Osteoblast (primary cell): ENCODE measurements around the gene CSRNP3. TPM values are rescaled to one million over a fixed set of nuclear protein-coding genes. Genes with fewer than 3 reads are reported as not detected.

ENCODE experiments used
- DNase-seq: peaks from one replicate; pipeline ENCODE4 v3.0.0; 2011; ENCODE audit warnings: low spot score, mixed read lengths; ENCODE audit not compliant: insufficient read length; ENCODE audit errors: missing footprints
- H2AFZ ChIP-seq: 2 replicates; pipeline ENCODE4 v1.6.0; 2011; ENCODE audit warnings: mild to moderate bottlenecking, low read length
- H3K27ac ChIP-seq: 2 replicates; pipeline ENCODE4 v1.5.1; 2011; ENCODE audit warnings: mild to moderate bottlenecking, low read depth, low read length, moderate library complexity
- H3K27me3 ChIP-seq: 2 replicates; pipeline ENCODE4 v1.6.0; 2012; ENCODE audit warnings: mild to moderate bottlenecking, control low read depth, inconsistent platforms, low read length, moderate library complexity; ENCODE audit not compliant: insufficient read depth
- H3K36me3 ChIP-seq: 2 replicates; pipeline ENCODE4 v1.5.1; 2011; ENCODE audit warnings: mild to moderate bottlenecking, low read length, control low read depth, moderate library complexity; ENCODE audit not compliant: insufficient read depth
- H3K4me1 ChIP-seq: 2 replicates; pipeline ENCODE4 v1.5.1; 2011; ENCODE audit warnings: mild to moderate bottlenecking, low read length, control low read depth, moderate library complexity; ENCODE audit not compliant: insufficient read depth
- H3K4me2 ChIP-seq: 2 replicates; pipeline ENCODE4 v1.6.0; 2011; ENCODE audit warnings: mild to moderate bottlenecking, low read length; ENCODE audit not compliant: insufficient read depth
- H3K4me3 ChIP-seq: fragments of 200-600 bp; sonication (generic); 3 replicates; pipeline ENCODE4 v1.5.1; 2012; ENCODE audit warnings: mild to moderate bottlenecking, low read length, inconsistent platforms; ENCODE audit not compliant: insufficient read depth
- H3K79me2 ChIP-seq: 2 replicates; pipeline ENCODE4 v1.6.0; 2012; ENCODE audit warnings: mild to moderate bottlenecking, low read length, control low read depth, inconsistent platforms; ENCODE audit not compliant: insufficient read depth
- H3K9me3 ChIP-seq: 2 replicates; pipeline ENCODE4 v1.5.1; 2011; ENCODE audit warnings: low read depth, low read length, control low read depth
- H4K20me1 ChIP-seq: 2 replicates; pipeline ENCODE4 v1.6.0; 2012; ENCODE audit warnings: mild to moderate bottlenecking, low read length, control low read depth; ENCODE audit not compliant: insufficient read depth
- total RNA-seq: library from RNA; depleted of rRNA; stranded (reverse); fragments of >200 nt; gene quantifications from 2 replicates; pipeline ENCODE4 v1.2.3, GENCODE V29; 2012
- TF ChIP-seq, protein P1 (sequence below): IDR thresholded peaks from 2 replicates; pipeline ENCODE4 v1.5.1; 2011; ENCODE audit warnings: mild to moderate bottlenecking, low read depth, low read length, moderate library complexity; ENCODE audit errors: extremely low read depth

CSRNP3 gene
- total RNA-seq, 1 donor: 1.4 TPM

DNA sequence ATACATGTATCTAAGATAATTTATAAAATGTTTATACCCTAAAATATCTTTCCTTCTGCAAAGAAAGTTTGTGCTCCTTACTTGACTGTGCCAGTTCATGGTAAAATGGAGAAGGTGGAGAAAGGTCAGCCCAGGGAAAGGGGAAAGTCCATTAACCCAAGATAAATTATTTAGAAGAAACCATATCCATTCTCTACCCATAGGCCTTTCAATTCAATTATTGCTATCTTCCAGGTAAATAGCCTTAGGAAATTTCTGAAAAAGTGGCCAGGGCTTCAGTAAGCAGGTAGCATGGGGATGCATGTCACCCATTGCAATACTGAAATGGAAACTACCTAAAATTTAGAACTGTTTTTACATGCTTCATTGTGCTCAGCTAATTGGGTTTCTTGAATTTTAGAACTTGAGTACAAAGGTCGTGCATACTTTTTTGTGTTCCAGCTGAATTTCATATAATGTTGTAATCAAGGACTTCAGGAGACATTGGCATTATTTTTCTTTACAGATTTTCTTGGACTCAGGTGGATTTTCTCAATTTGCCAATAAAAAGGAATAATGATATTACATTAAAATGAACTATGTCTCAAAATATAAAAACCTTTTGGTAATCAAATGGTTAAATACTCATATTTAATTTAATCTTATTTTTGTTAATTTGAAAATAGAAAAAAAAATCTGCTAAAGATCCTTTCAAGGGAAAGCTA is 124.9 kb downstream of the CSRNP3 start:
- no peak for DNase-seq
- no peak overlapping the region for H3K4me3 ChIP-seq
- H3K79me2 ChIP-seq: no peaks in the 10 kb centered on the region
- no peaks in the 10 kb centered on the region for H4K20me1 ChIP-seq
- TF ChIP-seq, protein P1, sequence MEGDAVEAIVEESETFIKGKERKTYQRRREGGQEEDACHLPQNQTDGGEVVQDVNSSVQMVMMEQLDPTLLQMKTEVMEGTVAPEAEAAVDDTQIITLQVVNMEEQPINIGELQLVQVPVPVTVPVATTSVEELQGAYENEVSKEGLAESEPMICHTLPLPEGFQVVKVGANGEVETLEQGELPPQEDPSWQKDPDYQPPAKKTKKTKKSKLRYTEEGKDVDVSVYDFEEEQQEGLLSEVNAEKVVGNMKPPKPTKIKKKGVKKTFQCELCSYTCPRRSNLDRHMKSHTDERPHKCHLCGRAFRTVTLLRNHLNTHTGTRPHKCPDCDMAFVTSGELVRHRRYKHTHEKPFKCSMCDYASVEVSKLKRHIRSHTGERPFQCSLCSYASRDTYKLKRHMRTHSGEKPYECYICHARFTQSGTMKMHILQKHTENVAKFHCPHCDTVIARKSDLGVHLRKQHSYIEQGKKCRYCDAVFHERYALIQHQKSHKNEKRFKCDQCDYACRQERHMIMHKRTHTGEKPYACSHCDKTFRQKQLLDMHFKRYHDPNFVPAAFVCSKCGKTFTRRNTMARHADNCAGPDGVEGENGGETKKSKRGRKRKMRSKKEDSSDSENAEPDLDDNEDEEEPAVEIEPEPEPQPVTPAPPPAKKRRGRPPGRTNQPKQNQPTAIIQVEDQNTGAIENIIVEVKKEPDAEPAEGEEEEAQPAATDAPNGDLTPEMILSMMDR: no peak
- no peaks in the 10 kb centered on the region for H3K9me3 ChIP-seq
- no peaks in the 10 kb centered on the region for H3K4me1 ChIP-seq
- no peaks in the 10 kb centered on the region for H3K27me3 ChIP-seq
- H3K4me2 ChIP-seq: no peak overlapping the region
- no peak overlapping the region for H2AFZ ChIP-seq
- H3K27ac ChIP-seq: no peak overlapping the region
- no peaks in the 10 kb centered on the region for H3K36me3 ChIP-seq

DNA sequence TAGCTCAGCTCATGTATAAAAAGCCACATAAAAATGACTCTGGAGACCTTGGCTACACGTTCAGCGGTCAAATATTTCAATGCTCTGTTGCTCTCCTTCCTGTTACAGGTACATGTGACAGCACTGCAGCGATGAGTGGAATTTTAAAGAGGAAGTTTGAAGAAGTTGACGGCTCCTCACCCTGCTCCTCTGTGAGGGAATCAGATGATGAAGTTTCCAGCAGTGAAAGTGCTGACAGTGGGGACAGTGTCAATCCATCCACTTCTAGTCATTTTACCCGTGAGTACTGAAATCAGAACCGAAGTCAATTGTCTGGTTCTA is 125.4 kb downstream of the CSRNP3 start:
- Histone ChIP-seq H3K27ac (no peak overlapping the region), H3K4me3 (no peak overlapping the region), H3K9me3 (no peaks in the 10 kb centered on the region), H3K27me3 (no peaks in the 10 kb centered on the region), H4K20me1 (no peaks in the 10 kb centered on the region), H3K4me1 (no peaks in the 10 kb centered on the region), H2AFZ (no peak overlapping the region), H3K36me3 (no peaks in the 10 kb centered on the region), H3K4me2 (no peak overlapping the region), H3K79me2 (no peaks in the 10 kb centered on the region)
- DNase-seq: no peak
- TF ChIP-seq, protein P1: no peak

DNA sequence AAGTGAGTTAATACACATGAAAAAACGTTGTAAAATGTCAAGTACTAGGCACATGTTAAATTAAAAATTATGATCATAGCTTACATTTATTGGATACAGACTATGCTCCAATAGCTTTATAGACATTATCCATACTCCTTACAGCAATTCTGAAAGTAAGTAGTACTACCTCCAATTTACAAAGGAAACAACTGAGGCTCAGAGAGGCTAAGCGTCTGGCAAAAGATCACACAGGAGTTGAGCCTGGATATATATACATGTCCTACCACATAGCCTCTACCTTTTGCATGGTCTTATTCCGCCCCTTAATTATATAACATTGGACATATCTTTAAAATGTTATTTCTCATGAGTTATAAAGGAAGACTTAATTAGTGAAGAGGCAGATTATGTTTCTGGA is 127.3 kb downstream of the CSRNP3 start:
- Histone ChIP-seq H3K79me2 (no peaks in the 10 kb centered on the region), H3K36me3 (no peaks in the 10 kb centered on the region), H3K4me3 (no peak overlapping the region), H3K27ac (no peak overlapping the region), H3K27me3 (no peaks in the 10 kb centered on the region), H3K9me3 (no peaks in the 10 kb centered on the region), H3K4me1 (peaks cover 2% of the 10 kb centered on the region), H3K4me2 (no peak overlapping the region), H4K20me1 (no peaks in the 10 kb centered on the region), H2AFZ (no peak overlapping the region)
- TF ChIP-seq, protein P1: no peak
- DNase-seq: no peak

DNA sequence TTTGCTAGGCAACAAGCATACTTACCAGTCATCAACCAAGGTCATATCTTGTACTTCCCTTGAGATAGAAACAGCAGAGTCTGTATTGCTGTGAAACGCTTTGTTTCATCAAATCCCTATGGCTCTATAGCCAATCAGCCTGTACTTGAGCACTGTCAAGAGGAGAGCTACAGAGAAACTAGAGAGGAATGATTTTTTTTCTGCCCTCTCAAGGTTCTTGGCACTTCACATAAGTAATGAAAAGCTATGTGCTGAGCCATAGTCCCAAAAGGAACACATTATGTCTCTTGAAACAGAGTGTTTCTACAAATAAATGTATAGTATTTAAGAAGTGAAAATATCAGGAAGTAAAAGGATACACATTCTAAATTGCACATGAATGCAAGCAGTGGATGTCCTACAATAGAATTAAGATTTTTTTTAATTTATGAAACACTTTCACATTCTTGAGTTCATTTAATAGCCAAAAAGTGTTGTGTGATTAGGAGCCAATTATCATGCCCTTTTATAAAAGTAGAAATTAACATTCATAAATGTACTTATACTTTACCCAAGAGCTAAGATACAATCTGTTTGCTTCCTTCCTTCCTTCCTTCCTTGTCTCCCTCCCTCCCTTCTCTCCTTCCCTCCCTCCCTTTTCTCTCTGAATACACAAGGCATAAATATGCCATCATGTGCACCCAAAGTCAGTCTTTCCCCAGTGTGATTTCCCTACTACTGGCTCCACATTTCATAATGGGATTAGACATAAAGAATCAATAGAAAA is 131.8 kb downstream of the CSRNP3 start:
- H3K36me3 ChIP-seq: no peaks in the 10 kb centered on the region
- no peak overlapping the region for H3K27ac ChIP-seq
- H3K4me2 ChIP-seq: no peak overlapping the region
- H3K4me1 ChIP-seq: peaks cover 7% of the 10 kb centered on the region
- no peaks in the 10 kb centered on the region for H3K9me3 ChIP-seq
- H3K27me3 ChIP-seq: no peaks in the 10 kb centered on the region
- DNase-seq: no peak
- no peak overlapping the region for H3K4me3 ChIP-seq
- H2AFZ ChIP-seq: no peak overlapping the region
- H4K20me1 ChIP-seq: no peaks in the 10 kb centered on the region
- TF ChIP-seq, protein P1: no peak
- no peaks in the 10 kb centered on the region for H3K79me2 ChIP-seq
